ENCODE data around the gene LTV1. TPM values are rescaled to one million over a fixed set of nuclear protein-coding genes. Genes with fewer than 3 reads are reported as not detected.

The LTV1 gene
- total and polyA plus RNA-seq, 2 of the 8 experiments (the other 6 are each of a cell fraction or from before 2014, with no cell fraction given): 8.0 to 46.9 TPM

DNA sequence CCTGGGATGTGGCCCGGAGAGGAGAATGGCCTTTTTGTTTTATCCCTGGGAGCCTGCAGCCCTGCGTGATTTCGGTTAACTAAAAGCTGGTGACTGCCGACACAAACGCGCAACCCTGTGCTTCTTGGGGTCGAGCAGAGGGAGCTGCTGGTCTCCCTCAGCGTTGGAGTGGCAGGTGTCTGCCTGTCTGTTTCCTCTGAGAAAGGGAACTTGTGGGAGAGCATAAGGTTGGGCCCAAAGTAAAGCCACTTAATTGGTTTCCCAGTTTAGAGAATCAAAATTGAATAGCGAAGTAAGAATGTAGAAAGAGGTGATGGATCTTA is 500 bp downstream of the LTV1 start:
- DNase-seq (ENCODE audit: low read depth in 1 of 2, low spot score in 2 of 2): no peak
- Histone ChIP-seq H3K4me3 (ENCODE audit: extremely low read depth in 1 of 4, insufficient read depth in 2 of 4, low read depth in 3 of 4, low read length in 4 of 4) (peak overlapping the region; percentile 80 to 97 (median 96)), H3K4me1 (replicated peaks in 1 of 4; ENCODE audit: control insufficient read depth in 3 of 4, insufficient read depth in 4 of 4, low read length in 3 of 4) (0 out of 7 replicates have a peak, but pooled peaks cover 0 to 2% (median 0%) of the 10 kb centered on the region in 4 experiments), H2BK20ac (ENCODE audit: low read length) (no peak overlapping the region), H2BK5ac (ENCODE audit: low read depth, low read length) (peak overlapping the region; percentile 90), H4K5ac (ENCODE audit: insufficient read length, low read depth, low read length) (no peak overlapping the region), H2AK5ac (ENCODE audit: low read depth, low read length) (peak overlapping the region; percentile 79), H3K56ac (replicated peaks; ENCODE audit: insufficient read length, low read depth, low read length) (no peak overlapping the region), H3K4ac (replicated peaks; ENCODE audit: insufficient read length, low read depth, low read length) (no peak overlapping the region), H2BK15ac (ENCODE audit: low read length) (no peak overlapping the region; the same call in 1 of the 2 replicates), H3K27me3 (replicated peaks in 1 of 4; ENCODE audit: control insufficient read depth in 3 of 4, extremely low read depth in 1 of 4, insufficient read depth in 3 of 4, low read length in 3 of 4) (no peaks in the 10 kb centered on the region; a peak in 1 of 7 replicates), H3K9ac (replicated peaks in 1 of 4; ENCODE audit: extremely low read depth in 1 of 4, low read depth in 3 of 4, low read length in 3 of 4) (peak overlapping the region; percentile 81 to 96 (median 93)), H2BK12ac (ENCODE audit: low read depth, low read length) (no peak overlapping the region; the same call in 1 of the 2 replicates), H2AFZ (ENCODE audit: low read length) (no peak overlapping the region), H3K23ac (ENCODE audit: insufficient read length) (no peak overlapping the region), H3K14ac (ENCODE audit: insufficient read length) (no peak overlapping the region), H3K79me2 (ENCODE audit: control insufficient read depth in 1 of 2, insufficient read depth in 2 of 2, low read length in 2 of 2) (peaks cover 5 to 42% of the 10 kb centered on the region in 2 experiments; a peak in 3 of 4 replicates), H3K79me1 (ENCODE audit: low read depth, low read length) (peaks cover 7% of the 10 kb centered on the region), H2BK120ac (replicated peaks; ENCODE audit: low read depth, low read length) (no peak overlapping the region), H3K27ac (ENCODE audit: low read depth, low read length) (peak overlapping the region; percentile 87), H3K23me2 (ENCODE audit: low read depth, low read length) (no peaks in the 10 kb centered on the region; the same call in 1 of the 2 replicates), H3K18ac (ENCODE audit: extremely low read depth, low read length) (0 out of 2 replicates have a peak overlapping the region, but pooled peaks have one; percentile 73), H4K20me1 (replicated peaks in 1 of 2; ENCODE audit: control insufficient read depth in 1 of 2, insufficient read depth in 2 of 2, low read length in 2 of 2) (peaks cover 0 to 1% of the 10 kb centered on the region in 2 experiments), H3K36me3 (ENCODE audit: control insufficient read depth in 2 of 4, insufficient read depth in 4 of 4, low read length in 3 of 4) (peaks cover 15 to 43% (median 29%) of the 10 kb centered on the region in 4 experiments), H3K4me2 (ENCODE audit: insufficient read depth in 1 of 2, low read depth in 2 of 2, low read length in 2 of 2) (peak overlapping the region; percentile 82 to 85), H3K9me3 (ENCODE audit: insufficient read depth in 2 of 2, low read depth in 1 of 2, low read length in 1 of 2) (no peaks in the 10 kb centered on the region), H4K8ac (ENCODE audit: extremely low read depth, insufficient read depth, low read length) (peak overlapping the region; percentile 93; the same call in 1 of the 2 replicates), H4K91ac (replicated peaks; ENCODE audit: insufficient read length, low read length) (peak overlapping the region; percentile 57)
- POLR2A ChIA-PET (ENCODE audit: partially characterized antibody): interaction anchor here (0.6 to 3.6 kb wide), 26 partner anchors 9 to 332 kb away, joined by 3 to 20 read pairs (median 4); partner anchors contain the start of gene ZC2HC1B
- WGBS, 2 experiments (ENCODE audit: extremely low coverage in 1 of 2, insufficient coverage in 1 of 2, insufficient read length in 1 of 2, insufficient replicate concordance in 2 of 2, low coverage in 1 of 2, low lambda C conversion rate in 2 of 2, missing lambda C conversion rate in 1 of 2): 2% methylated on average over 9 of the region's 9 CpGs; no CpG with 5 or more reads in 1 of the 2 experiments
- FAIRE-seq: no peak
- CTCF ChIA-PET (ENCODE audit: partially characterized antibody): interaction anchor here (0.7 to 4.4 kb wide), 8 partner anchors 55 to 268 kb away, joined by 3 to 22 read pairs (median 3); no protein-coding TSS in a partner anchor
- TF ChIP-seq SP2 (IDR thresholded peaks at IDR 0.05; ENCODE audit: low read length): no peak
- TF ChIP-seq GABPA (IDR thresholded peaks at IDR 0.05; ENCODE audit: borderline replicate concordance, insufficient read depth, low read length): no peak
- no peak for TF ChIP-seq SIRT6 (IDR thresholded peaks at IDR 0.05; ENCODE audit: low read length)
- no peak for TF ChIP-seq TCF12 (IDR thresholded peaks at IDR 0.05; ENCODE audit: low read depth, low read length)
- no peak for TF ChIP-seq EZH2 (IDR thresholded peaks at IDR 0.05; ENCODE audit: low read depth, low read length, severe bottlenecking)

All from H1 (cell line).